SHP77 treated with DMSO at 0.1 percent for 48 hours (cell line): Measurements from ENCODE around the gene UGT1A1.

Source experiments
- DNase-seq: peaks from one replicate; lab custom pipeline; 2025; lab: John Stamatoyannopoulos, UW

UGT1A1 gene

GRCh38 chr2:233817361-233817911, 57.4 kb downstream of the UGT1A1 start:
- no peak for DNase-seq

GRCh38 chr2:233817995-233818638, 58.0 kb downstream of the UGT1A1 start:
- no peak for DNase-seq

- DNase-seq = no peak
Observed at GRCh38 chr2:233818639-233819621, 58.9 kb downstream of the UGT1A1 start.

- no peak for DNase-seq
Observed at GRCh38 chr2:233819884-233820773, 60.1 kb downstream of the UGT1A1 start.

- no peak for DNase-seq
Observed at GRCh38 chr2:233820774-233821105, 60.7 kb downstream of the UGT1A1 start.

GRCh38 chr2:233821196-233821595, 61.1 kb downstream of the UGT1A1 start:
- no peak for DNase-seq

- no peak for DNase-seq
Observed at GRCh38 chr2:233821709-233822100, 61.6 kb downstream of the UGT1A1 start.

- no peak for DNase-seq
Observed at GRCh38 chr2:233822101-233822771, 62.2 kb downstream of the UGT1A1 start.
